GM21529 (cell line): Measurements from ENCODE around the gene MLPH.

ENCODE experiments used
- ATAC-seq: cut with Tn5 transposase; IDR thresholded peaks from one replicate; pipeline ENCODE4 v1.9.1; 2021; ENCODE audit not compliant: unreplicated experiment

Gene MLPH

DNA sequence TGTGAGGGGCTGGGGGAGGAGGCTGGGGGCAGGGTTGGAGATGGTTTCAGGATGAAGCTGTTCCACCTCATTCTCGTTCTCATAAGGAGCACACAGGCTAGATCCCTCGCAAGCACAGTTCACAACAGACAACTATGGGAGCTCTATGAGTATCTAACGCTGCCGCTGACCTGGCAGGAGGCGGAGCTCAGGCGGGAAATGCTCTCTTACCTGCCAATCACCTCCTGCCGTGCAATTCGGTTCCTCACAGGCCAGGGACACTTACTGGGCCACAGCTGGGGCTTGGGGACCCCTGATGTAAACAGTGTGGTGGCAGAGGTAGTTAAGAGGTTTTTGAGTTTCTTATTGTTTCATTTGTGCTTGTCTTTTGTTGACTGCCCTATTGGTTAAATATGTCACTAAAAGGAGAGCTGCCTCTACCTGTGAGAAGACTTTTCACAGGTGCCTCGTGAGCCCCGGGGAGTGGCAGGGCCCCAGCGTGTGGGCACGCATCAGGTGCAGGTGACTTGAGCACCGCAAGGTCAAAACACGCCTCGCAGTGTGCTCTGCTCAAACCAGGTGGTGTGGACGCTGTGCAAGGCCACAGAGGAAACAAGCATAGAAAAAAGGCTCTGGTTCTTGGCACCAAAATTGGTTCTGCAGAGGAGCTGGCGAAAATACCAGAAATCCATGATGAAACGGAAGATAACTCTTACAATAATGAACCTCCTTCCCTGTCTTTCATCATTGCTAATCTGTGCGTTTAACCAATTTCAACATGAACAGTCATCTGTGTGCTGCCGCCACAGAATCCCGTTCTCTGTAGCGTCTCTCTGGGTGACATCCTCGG is 10.2 kb downstream of the MLPH start:
- ATAC-seq = no peak

DNA sequence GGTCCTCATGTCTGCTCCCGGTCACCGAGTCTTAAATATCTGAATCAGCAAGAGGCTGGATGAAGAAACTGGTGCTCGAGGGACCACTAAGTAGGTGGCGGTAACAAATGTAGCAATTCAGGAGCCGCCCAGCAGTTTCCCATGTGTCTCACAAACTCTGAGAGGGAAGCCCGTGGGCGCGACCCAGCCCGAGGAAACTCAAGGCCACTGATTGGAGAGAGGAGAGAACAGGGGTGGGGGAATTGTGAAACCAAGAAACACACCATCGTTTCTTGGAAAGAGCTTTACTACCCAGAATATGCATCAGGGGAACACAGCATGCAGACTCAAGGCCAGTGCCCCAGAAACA is 10.8 kb downstream of the MLPH start:
- ATAC-seq = no peak

DNA sequence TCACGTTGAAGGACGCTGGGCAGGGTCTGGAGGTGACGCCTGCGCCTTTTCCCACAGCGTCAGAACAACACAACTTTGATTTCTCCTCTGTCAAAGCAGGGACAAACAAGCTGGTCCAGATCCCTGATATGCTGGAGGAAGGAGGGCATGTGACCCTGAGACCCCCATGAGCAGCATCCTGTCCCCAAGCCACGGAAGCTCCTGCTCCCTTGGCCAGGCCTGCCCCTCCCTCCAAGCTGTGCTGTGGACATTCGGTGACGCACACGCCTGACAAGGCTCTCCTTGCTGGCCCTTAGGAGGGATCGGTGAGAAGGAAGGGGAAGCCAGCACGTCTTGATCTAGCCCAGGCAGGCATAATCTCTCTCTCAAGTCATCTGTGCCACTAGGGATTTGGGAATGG is 11.3 kb downstream of the MLPH start:
- ATAC-seq = no peak

DNA sequence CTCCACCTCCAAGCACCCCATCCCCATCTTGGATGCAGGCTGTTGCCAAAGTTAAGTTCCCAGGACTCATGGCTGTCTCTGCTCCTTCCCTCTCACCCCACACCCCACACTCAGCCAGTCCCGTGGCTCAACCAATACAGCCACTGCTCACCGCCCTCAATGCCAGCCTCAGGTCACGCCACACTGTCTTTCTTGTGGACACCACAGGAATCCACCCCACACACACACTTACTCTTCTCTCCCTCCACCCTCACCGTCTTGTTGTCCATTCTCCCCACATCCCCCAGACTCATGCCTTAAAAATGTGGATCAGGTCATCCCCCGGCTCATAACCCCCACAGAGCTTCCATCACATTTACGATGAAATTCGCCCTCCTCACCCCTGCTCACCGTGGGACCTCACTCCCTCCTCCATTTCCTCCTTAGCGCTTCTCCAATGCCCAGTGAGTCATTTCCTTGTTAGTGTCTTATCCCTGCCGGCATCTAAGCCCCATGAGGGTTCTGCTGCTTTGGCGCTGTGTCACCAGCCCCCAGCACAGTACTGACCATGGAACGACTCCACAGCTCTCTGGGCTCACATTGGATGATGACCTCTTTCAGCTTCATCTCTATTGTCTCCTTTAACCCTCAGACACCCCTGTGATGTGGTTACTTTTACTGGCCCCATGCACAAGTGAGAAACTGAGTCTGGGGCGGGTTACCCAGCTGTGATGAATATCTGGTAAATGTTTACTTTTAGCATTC is 13.8 kb downstream of the MLPH start:
- no peak for ATAC-seq

DNA sequence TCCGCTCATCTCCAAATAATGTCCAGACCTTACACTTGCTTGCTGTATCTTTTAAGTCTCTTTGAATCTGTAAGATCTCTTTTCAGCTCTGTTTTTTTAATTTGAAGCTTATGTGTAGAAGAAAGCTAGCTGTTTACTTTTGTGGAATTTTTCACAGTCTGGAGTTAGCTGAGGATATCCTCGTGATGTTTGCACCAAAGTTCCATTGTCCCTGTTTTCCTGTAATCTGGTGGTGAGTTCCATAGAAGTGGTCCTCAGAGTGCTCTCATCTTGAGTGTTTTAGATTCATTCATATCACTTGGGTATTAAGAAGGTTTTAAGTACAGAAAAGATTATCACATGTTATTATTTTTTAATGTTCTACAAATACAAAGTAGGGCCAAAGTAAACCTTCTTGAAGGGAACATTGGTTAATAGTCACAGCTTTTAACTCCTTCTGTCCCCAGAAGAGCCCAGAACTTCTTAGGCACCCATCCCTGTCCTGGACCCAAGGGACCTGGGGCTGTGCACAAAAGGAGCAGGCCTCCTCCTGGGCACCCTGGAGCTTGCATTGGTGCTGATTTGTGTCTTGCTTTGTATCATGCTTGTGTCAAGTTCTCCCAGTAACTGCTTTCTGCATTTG is 15.0 kb downstream of the MLPH start:
- no peak for ATAC-seq

DNA sequence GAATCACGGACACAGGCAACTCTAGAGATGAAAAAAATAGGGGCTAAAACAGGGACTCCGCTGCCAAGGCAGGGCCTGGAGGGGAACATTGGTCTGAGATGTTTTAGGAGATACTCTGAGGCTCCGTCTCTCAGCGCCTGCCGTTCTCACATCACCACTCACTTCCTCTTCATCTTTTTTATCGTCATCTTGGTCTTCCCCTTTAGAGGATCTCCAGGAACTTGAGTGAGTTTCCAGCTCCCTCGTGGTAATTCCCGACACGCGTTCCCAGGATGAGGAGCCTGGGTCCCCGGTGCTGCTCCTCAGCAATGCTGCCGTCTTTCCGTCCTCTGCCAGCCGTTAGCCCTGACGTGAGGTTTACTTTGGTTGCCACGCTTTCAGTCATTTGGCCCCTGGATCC is 16.1 kb downstream of the MLPH start:
- ATAC-seq = no peak

DNA sequence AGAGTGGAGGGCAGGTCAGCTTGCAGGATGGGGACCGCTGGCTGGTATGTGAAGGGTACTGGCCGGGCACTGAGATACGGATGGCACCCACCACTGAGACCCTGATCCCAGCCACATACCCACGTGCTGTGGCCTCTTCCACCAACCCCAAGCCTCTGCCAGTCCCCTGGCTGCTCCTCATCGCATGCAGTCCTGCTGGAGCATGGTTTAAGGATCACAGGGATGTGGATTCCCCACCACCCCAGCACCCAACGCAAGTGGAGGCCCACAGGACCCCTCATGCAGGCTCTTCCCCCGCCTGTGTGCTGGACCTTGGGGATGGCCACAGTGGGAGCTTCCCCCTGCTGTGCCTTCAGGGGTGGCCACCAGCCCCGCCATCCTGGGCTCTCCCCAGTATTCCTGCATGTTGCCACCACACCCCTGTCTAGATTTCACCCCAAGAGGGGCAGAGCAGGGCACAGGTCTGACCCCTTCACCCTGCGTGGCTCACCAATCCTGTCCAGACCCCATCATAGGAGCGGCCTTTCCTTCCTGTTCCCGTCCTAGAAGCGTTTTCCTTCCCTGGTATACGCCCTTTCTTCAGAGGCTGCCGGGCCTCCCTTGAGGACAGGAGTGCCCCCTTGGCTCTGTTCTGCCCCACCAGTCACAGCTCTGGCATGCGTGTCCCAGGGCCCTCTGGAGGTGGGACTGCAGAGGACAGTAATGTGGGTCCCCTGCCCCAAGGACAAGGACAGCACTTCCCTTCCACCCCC is 18.3 kb downstream of the MLPH start:
- no peak for ATAC-seq

DNA sequence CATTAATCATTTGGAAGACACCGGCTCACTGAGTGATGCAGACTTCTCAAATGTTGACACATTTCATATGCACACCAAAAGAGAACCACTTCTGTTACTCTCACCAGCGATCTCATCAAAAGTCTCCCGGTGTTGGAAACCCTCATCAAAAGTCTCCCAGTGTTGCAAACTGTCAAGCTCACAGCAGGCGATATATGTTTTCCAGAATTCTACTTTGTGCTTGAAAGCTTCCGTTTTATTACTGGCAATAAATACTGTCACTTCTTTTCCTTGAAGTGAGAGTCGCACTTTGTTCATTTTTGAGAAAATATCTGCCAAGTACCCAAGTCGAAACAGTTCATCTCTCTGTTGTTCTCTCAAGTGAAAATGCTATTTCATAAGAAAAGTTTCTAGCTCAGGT is 20.5 kb downstream of the MLPH start:
- no peak for ATAC-seq

DNA sequence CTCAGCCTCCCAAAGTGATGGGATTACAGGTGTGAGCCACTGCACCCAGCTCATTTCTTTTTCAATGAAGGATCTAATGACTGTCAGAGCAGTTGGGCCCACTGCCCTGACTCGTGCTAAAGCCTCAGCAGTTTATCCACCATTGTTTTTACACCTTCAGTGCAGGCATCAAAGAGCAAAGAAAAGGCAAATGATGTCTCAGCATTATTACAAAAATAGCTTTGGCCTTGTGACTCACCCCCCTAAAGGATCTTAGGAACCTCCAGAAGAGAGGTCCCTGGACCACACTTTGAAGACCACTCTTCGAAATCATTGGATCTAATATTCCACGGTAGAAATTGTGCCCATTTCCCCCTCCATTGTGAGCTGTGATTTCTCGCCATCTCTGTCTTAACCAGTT is 21.3 kb downstream of the MLPH start:
- ATAC-seq = no peak

DNA sequence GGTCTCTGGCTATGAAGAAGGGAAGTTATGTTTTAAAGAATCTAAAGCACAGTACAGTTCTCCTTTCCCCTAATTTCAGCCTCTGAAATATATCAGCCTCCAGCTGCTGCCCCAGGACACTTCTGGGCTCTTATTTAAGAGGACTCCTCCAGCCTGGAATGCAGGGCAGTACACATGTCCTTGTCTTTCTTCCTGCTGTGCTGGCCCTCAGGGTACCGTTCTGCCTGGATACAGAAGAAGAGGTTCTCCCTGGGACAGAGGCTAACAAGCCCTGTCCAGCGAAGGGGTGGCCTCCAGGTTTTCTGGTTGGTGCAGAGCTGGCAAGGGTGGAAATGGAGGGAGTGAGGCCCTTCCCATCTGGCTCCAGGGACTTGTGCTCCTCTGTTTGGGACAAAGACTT is 22.1 kb downstream of the MLPH start:
- no peak for ATAC-seq

DNA sequence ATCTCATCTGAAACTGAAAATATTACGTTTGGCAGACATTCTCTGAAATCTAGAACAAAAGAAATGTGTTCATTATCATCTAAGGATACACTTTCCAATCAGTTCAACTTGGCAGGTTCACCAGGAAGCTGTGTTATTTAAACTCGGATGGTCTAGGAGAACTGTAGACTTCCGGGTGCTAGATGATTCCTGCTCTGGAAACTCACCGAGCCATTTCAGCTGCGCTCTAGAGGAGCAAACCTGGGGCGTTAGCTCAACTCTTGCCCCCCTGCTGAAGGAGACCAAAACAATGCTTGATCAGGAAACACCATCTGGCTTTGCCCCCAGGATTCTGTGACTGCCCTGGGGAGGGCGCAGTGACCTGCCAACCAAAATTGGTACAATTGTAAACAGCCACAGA is 22.9 kb downstream of the MLPH start:
- no peak for ATAC-seq

DNA sequence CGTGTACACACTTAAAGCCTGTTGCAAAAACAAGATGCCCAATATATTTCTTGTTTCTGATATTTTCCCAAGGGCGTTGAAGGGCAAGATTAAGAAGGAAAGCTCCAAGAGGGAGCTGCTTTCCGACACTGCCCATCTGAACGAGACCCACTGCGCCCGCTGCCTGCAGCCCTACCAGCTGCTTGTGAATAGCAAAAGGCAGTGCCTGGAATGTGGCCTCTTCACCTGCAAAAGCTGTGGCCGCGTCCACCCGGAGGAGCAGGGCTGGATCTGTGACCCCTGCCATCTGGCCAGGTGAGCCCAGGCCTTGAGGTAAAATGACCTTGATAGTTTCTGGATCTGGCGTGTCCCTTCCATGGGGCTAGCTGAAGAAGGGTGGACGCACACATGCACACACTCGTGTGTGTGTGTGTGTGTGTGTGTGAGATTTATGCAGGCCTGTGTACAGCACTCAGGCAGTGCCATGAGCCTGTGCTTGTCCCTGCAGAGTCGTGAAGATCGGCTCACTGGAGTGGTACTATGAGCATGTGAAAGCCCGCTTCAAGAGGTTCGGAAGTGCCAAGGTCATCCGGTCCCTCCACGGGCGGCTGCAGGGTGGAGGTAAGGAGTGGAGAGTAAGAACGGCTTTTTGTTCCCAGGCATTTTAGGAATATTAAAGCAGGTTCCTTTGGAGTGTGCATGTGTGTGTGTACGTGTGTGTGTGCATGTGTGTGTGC is 23.6 kb downstream of the MLPH start:
- ATAC-seq = no peak

DNA sequence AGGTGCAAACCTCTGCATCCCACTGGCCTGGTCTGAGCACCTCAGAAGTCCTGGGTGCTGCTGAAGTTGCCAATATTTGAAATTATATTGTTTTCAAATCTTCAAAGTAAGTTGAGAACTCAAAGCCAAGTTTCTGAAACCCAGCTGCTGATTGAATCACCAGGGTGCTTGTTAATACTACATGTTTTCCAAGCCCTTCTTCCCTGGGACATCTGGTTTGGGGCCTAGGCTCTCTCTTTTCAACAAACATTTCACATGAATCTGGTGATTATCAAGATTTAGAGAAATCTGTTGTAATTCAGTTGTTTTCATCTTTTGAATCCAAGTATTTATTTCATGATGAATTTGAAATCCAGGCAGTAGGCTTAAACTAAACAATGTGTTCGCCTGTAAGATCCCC is 24.4 kb downstream of the MLPH start:
- no peak for ATAC-seq

DNA sequence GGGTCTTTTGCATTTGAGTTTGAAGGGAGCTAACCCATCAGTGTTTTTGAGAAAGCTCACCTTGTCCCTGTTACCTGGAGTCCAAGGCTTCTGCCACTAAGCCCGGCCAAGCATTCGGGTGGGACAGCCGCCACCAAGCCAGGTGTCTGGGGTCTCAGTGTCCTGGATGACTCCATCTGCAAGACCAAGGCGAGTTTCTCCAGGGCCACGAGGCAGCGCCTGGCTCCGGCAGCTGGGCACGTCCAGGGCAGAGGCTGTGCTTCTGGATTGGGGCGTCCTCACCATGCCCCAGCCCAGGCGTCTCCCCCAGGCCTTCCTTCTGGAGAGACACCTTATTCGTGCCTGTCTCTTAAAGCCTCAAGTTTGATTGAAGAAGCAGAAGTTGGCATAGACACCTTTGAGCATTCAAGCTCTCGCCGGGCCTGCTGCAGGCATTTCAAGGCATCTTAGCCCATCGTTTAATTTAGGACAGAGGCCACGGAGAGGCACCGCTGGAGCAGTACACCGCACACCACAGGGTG is 24.9 kb downstream of the MLPH start:
- ATAC-seq = no peak

DNA sequence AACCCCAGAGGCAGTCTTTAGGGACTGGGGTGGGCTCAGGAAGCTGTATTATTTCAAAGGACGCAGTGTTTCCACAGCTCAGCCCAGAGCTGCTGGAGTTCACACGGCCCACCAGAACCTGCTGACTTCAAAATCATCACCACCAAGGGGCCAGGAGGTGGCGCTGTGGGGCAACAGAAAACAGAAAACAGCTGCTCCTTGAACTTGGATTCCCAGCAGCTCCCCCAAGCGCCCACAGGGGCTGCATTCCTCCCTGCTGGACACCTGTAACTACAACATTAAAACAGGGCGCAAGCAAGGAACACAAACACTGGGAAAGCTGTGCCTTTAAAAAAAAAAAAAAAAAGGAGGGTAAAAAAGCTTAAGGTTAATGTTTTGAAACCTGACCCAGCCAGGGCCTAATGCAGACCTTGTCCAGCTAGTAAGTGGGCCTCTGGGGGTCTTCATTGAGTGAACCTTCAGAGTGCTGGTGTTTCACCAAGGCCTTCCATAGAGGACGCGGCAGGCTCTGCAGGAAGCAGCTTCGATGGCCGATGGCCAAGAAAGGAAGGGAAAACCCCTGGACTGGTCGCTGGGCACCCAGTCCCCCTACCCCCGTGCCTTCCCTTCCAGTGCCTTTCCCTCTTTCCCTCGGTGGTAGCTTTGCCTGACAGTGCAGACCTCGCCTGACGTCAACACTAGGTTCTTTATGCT is 25.9 kb downstream of the MLPH start:
- ATAC-seq = peak; percentile 82

DNA sequence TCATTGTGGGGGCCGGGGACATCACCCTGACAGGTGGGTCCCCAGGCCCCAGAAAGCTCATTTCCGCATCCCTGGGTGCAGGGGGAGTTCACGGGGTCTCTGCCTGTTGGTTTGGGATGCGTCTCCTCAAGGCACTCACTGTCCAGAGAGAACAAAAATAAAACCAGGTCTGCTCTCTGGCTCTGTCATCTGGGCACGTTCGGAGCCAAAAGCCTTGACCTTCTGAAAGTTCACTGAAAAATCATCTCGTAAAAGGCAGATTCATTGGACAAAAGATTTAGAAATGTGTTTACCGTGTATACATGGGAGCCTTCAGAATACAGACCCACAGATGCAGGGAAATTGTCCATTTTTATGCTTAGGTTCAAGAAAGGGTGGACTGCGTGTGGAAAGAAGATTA is 26.6 kb downstream of the MLPH start:
- ATAC-seq = no peak

DNA sequence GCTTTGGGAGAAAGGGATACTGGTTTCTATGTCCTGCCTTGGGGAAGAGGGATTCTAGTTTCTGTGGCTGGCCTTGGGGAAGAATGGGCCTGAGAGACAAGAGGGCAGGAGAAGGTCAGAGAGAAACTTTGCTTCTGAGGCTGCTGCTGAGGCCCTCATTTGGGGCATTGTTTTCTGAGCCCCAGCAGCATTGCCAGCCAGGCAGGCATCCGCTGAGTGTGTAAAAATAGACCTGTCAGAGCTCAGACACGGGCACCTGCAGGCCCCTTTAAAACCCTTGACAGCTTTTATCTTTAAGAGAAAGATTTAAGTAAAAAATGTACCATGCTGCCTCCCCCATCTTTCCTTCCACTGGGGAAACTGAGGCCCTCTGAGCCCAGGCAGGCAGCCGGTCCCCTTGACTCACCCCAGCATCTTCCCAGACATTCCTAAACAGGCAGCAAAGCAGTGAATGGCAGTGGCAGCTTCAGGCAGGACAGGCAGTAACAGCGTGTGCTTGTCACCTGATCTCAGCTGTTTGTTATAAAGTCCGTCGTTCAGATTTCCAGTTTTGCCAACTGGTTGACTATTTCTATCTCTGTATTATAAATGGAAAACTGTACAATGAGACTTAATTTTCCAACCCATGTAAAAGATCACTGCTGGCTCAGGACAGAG is 27.6 kb downstream of the MLPH start:
- no peak for ATAC-seq

DNA sequence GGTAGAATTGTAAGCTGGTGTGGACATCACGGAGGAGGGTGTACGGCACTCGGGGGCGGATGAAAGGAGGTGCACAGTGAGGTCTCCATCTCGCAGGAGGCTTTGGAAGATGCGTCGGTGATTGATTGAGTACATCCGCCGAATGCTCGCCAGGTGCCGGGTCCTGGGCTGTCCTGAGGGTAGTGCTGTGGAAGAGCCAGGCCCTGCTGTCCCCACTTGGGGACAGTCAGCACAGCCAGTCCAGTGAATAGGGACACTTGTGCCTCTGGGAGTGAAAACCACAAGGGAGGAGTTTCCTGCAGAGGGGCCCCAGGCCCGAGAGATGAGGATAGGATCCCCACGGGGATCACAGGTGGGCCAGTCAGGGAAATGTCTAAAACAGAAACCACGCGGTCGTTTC is 28.1 kb downstream of the MLPH start:
- no peak for ATAC-seq

DNA sequence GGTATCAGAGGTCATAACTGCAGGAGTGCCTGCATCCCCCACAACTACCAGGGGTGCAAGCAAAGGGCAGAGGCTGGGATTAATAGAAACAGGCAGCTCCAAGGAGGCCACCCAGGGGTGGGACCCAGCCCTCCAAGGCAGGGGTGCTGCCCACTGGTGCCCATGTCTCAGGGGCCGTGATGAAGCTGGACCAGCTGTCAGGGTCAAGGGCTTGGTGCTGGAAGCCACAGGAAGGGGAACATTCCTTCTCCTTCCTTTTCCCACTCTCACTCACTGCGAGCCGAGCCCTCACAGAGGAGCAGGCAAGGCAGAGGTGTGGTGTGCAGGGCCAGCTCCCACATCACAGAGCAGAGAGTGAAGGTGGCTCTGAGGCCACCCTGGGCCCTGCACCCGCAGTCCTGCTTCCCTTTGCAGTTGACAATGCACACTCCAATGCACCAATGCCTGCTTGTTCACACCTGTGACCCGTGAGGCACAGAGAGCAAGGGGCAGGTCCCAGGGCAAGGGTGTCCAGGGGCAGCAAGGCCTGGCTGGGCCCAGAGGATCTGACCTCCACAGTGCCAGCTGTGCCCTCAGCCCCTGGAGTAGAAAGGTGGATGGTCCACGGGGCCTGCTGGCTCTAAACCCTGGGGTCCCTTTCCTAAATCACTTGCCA is 28.7 kb downstream of the MLPH start:
- no peak for ATAC-seq
